ENCODE measurements around the gene RFESD. TPM values are rescaled to one million over a fixed set of nuclear protein-coding genes. Genes with fewer than 3 reads are reported as not detected.

Gene RFESD
- total and polyA plus RNA-seq, 2 of the 4 experiments (the other 2 are of a cell fraction), result 1.5 to 2.7 TPM

DNA sequence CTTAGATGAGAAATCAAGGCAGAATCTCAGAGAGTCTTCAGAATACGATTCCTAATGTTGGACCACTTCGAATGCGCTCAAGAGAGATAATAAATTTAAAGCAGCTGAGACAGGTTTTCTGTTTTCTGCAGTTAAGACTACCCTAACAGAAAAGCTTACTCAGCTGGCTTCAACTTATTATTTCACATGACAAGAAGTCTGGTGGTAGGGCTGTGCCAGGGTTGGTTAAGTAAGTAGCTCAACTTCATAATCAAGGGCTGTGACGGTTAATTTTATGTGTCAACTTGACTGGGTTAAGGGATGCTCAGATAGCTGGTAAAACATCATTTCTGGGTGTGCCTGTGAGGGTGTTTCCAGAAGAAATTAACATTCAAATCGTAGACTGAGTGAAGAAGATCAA lies 22.9 kb upstream of the RFESD start:
- no peak overlapping the region for H3K23ac ChIP-seq (ENCODE audit: low read depth, low read length)
- H3K56ac ChIP-seq (ENCODE audit: extremely low read depth, insufficient read depth, low read length), result no peak overlapping the region
- H3K4me1 ChIP-seq (ENCODE audit: control insufficient read depth, insufficient read depth, low read length), result peaks cover 13% of the 10 kb centered on the region
- no peak overlapping the region for H4K91ac ChIP-seq (ENCODE audit: insufficient read depth, low read depth, low read length)
- CTCF ChIA-PET, result no interaction called here
- H2BK5ac ChIP-seq (ENCODE audit: low read depth, low read length, poor library complexity, severe bottlenecking), result no peak overlapping the region
- WGBS, 2 experiments (ENCODE audit: extremely low coverage in 2 of 2, insufficient read length in 1 of 2), result no CpG with 5 or more reads among the region's 5 CpGs
- H4K5ac ChIP-seq (ENCODE audit: low read depth, low read length), result no peak overlapping the region
- H3K4me2 ChIP-seq (ENCODE audit: low read depth, low read length), result no peak overlapping the region
- no peak for TF ChIP-seq MAFK (IDR thresholded peaks at IDR 0.05; ENCODE audit: low read depth, low read length)
- TF ChIP-seq RAD21 (IDR thresholded peaks at IDR 0.05; ENCODE audit: low read length), result no peak
- no peak for TF ChIP-seq MXI1 (IDR thresholded peaks at IDR 0.05; ENCODE audit: borderline replicate concordance, low read depth, low read length)
- no peak for TF ChIP-seq CHD1 (IDR thresholded peaks at IDR 0.05; ENCODE audit: low read depth, low read length)
- no peak for TF ChIP-seq NFE2L2 (IDR thresholded peaks at IDR 0.05; ENCODE audit: low read depth, low read length)
- TF ChIP-seq POLR2A (IDR thresholded peaks at IDR 0.05; ENCODE audit: low read depth, low read length), result no peak
- TF ChIP-seq, protein P1, sequence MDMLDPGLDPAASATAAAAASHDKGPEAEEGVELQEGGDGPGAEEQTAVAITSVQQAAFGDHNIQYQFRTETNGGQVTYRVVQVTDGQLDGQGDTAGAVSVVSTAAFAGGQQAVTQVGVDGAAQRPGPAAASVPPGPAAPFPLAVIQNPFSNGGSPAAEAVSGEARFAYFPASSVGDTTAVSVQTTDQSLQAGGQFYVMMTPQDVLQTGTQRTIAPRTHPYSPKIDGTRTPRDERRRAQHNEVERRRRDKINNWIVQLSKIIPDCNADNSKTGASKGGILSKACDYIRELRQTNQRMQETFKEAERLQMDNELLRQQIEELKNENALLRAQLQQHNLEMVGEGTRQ (IDR thresholded peaks at IDR 0.05; ENCODE audit: low read depth, low read length), result no peak
- TF ChIP-seq, protein P2, sequence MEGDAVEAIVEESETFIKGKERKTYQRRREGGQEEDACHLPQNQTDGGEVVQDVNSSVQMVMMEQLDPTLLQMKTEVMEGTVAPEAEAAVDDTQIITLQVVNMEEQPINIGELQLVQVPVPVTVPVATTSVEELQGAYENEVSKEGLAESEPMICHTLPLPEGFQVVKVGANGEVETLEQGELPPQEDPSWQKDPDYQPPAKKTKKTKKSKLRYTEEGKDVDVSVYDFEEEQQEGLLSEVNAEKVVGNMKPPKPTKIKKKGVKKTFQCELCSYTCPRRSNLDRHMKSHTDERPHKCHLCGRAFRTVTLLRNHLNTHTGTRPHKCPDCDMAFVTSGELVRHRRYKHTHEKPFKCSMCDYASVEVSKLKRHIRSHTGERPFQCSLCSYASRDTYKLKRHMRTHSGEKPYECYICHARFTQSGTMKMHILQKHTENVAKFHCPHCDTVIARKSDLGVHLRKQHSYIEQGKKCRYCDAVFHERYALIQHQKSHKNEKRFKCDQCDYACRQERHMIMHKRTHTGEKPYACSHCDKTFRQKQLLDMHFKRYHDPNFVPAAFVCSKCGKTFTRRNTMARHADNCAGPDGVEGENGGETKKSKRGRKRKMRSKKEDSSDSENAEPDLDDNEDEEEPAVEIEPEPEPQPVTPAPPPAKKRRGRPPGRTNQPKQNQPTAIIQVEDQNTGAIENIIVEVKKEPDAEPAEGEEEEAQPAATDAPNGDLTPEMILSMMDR (conservative IDR thresholded peaks at IDR 0.05; ENCODE audit: low read depth, low read length), result no peak
- no peak for TF ChIP-seq MAZ (IDR thresholded peaks at IDR 0.05; ENCODE audit: borderline replicate concordance, low read depth, low read length)
- TF ChIP-seq RCOR1 (IDR thresholded peaks at IDR 0.05; ENCODE audit: insufficient replicate concordance, low read length), result no peak
- no peak for TF ChIP-seq BHLHE40 (IDR thresholded peaks at IDR 0.05; ENCODE audit: low read depth, low read length)
- TF ChIP-seq RFX5 (IDR thresholded peaks at IDR 0.05; ENCODE audit: low read depth, low read length), result no peak
- no peak for TF ChIP-seq CEBPB (IDR thresholded peaks at IDR 0.05; ENCODE audit: low read depth, low read length)
- H2BK15ac ChIP-seq (ENCODE audit: low read depth, low read length), result no peak overlapping the region; the same call in 2 of the 3 replicates
- no peak overlapping the region for H3K4me3 ChIP-seq (ENCODE audit: insufficient read depth, low read depth, low read length)
- no peak overlapping the region for H3K4ac ChIP-seq (ENCODE audit: low read depth, low read length)
- H4K8ac ChIP-seq (ENCODE audit: low read depth in 2 of 2, low read length in 2 of 2), result no peak overlapping the region
- H2AK5ac ChIP-seq (ENCODE audit: low read depth, low read length), result no peak overlapping the region
- no peaks in the 10 kb centered on the region for H4K20me1 ChIP-seq (ENCODE audit: insufficient read depth, low read length)
- no peaks in the 10 kb centered on the region for H3K9me1 ChIP-seq (ENCODE audit: insufficient read depth, low read length)
- POLR2A ChIA-PET (ENCODE audit: unreplicated experiment), result no interaction called here
- H3K27me3 ChIP-seq (ENCODE audit: control insufficient read depth, insufficient read depth, low read length), result no peaks in the 10 kb centered on the region
- no TSS peak for BruUV-seq (replicated peaks)
- no peak overlapping the region for H3K27ac ChIP-seq (ENCODE audit: insufficient read depth, low read length)
- H3K9me3 ChIP-seq (ENCODE audit: control insufficient read depth, insufficient read depth, low read length), result no peaks in the 10 kb centered on the region
- no peak for DNase-seq
- H3K14ac ChIP-seq (replicated peaks; ENCODE audit: low read depth, low read length), result no peak overlapping the region
- no peak overlapping the region for H2AK9ac ChIP-seq (replicated peaks; ENCODE audit: low read depth, low read length, poor library complexity)
- intact Hi-C loops (cut with micrococcal nuclease), result no loop called here
- in situ Hi-C loops (cut with MboI; ENCODE audit: low sequenced_read_pairs), result no loop called here
- no peaks in the 10 kb centered on the region for H3K79me1 ChIP-seq (ENCODE audit: low read depth in 1 of 2, low read length in 2 of 2)
- H3K18ac ChIP-seq (ENCODE audit: low read depth, low read length), result no peak overlapping the region
- no peak overlapping the region for H2BK120ac ChIP-seq (ENCODE audit: low read depth, low read length)
- H2BK20ac ChIP-seq (ENCODE audit: low read depth, low read length), result no peak overlapping the region
- no peak for ATAC-seq (ENCODE audit: low read depth)
- H2AFZ ChIP-seq (replicated peaks; ENCODE audit: low read length, poor library complexity), result no peak overlapping the region
- dilution Hi-C loops (cut with HindIII; ENCODE audit: low sequenced_read_pairs, unreplicated experiment), result no loop called here
- no peak overlapping the region for H3K9ac ChIP-seq (ENCODE audit: low read depth, low read length)
- H3K36me3 ChIP-seq (ENCODE audit: control insufficient read depth, insufficient read depth, low read length), result no peaks in the 10 kb centered on the region

Measured in IMR-90 (cell line).